OCI-LY7 (cell line): Measurements from ENCODE around the gene CDYL. TPM values are rescaled to one million over a fixed set of nuclear protein-coding genes. Genes with fewer than 3 reads are reported as not detected.

Experiments
- BruUV-seq: library from RNA; stranded (reverse); fragments of 400-500 nt; replicated peaks from 2 replicates; lab custom pipeline; 2021; lab: Mats Ljungman, UMichigan
- CTCF ChIA-PET: fragments of 300-600 bp; sonication (Branson Sonifier 250); formaldehyde crosslinking; loops from one replicate; lab custom pipeline; 2022; ENCODE audit warnings: antibody characterized with exemption; ENCODE audit not compliant: unreplicated experiment; lab: Charles Lee
- POLR2A ChIA-PET: fragments of 300-600 bp; sonication (Branson Sonifier 250); formaldehyde crosslinking; loops from one replicate; lab custom pipeline; 2022; ENCODE audit warnings: antibody characterized with exemption; lab: Charles Lee
- DNase-seq: peaks from one replicate; pipeline ENCODE4 v3.0.0-alpha.2; 2015; ENCODE audit warnings: low spot score
- H2AFZ ChIP-seq: fragments of 200-600 bp; sonication (generic), shearing (Covaris generic); 2 replicates; pipeline ENCODE4 v1.6.1; 2014; ENCODE audit warnings: mild to moderate bottlenecking, antibody characterized with exemption, low read length, moderate library complexity
- H3K27ac ChIP-seq: fragments of 200-600 bp; sonication (generic); 2 replicates; pipeline ENCODE4 v1.5.1; 2014; ENCODE audit warnings: mixed run types, low read depth, mild to moderate bottlenecking, moderate library complexity, low read length, inconsistent platforms; ENCODE audit not compliant: poor library complexity, severe bottlenecking
- H3K36me3 ChIP-seq: fragments of 200-600 bp; sonication (generic); 2 replicates; pipeline ENCODE4 v1.6.1; 2014; ENCODE audit warnings: mild to moderate bottlenecking, antibody characterized with exemption, low read length, moderate library complexity, mixed read lengths; ENCODE audit not compliant: insufficient read depth
- H3K4me1 ChIP-seq: fragments of 200-600 bp; sonication (generic); 2 replicates; pipeline ENCODE4 v1.5.1; 2014; ENCODE audit warnings: mild to moderate bottlenecking, low read length; ENCODE audit not compliant: insufficient read depth, poor library complexity, severe bottlenecking
- H3K4me2 ChIP-seq: fragments of 200-600 bp; sonication (generic); 2 replicates; pipeline ENCODE4 v1.6.1; 2014; ENCODE audit warnings: mild to moderate bottlenecking, low read length
- H3K4me3 ChIP-seq: fragments of 200-600 bp; sonication (generic); 2 replicates; pipeline ENCODE4 v1.5.1; 2014; ENCODE audit warnings: mild to moderate bottlenecking, low read depth, low read length; ENCODE audit not compliant: poor library complexity, severe bottlenecking
- H3K79me2 ChIP-seq: fragments of 200-600 bp; sonication (generic); 2 replicates; pipeline ENCODE4 v1.6.1; 2016; ENCODE audit warnings: low read depth, mild to moderate bottlenecking, low read length, moderate library complexity, mixed read lengths; ENCODE audit not compliant: insufficient read depth
- H3K9me2 ChIP-seq: fragments of 200-600 bp; sonication (generic); 2 replicates; pipeline ENCODE4 v1.6.1; 2016; ENCODE audit warnings: mild to moderate bottlenecking, low read length, mixed read lengths; ENCODE audit not compliant: insufficient read depth
- H3K9me3 ChIP-seq: fragments of 200-600 bp; sonication (generic); 2 replicates; pipeline ENCODE4 v1.6.1; 2014; ENCODE audit warnings: mild to moderate bottlenecking, mixed run types, low read length, mixed read lengths
- H4K20me1 ChIP-seq: fragments of 200-600 bp; sonication (generic); 2 replicates; pipeline ENCODE4 v1.6.1; 2014; ENCODE audit warnings: mild to moderate bottlenecking, antibody characterized with exemption, low read length, moderate library complexity, mixed read lengths; ENCODE audit not compliant: insufficient read depth
- CTCF ChIP-seq: fragments of 200-600 bp; sonication (generic); conservative IDR thresholded peaks from 2 replicates; pipeline ENCODE4 v1.5.1; 2014; ENCODE audit warnings: mild to moderate bottlenecking, antibody characterized with exemption, low read length, moderate library complexity, mixed read lengths
- EZH2phosphoT487 ChIP-seq: fragments of 200-600 bp; sonication (generic); IDR thresholded peaks from 2 replicates; pipeline ENCODE4 v1.6.1; 2018; ENCODE audit warnings: low read depth, borderline replicate concordance, mild to moderate bottlenecking, mixed run types, antibody characterized with exemption, low read length, moderate library complexity, mixed read lengths
- intact Hi-C: fragments of 100-400 bp; cut with micrococcal nuclease; formaldehyde crosslinking; loops from one replicate; pipeline ENCODE4 v1.10.0; 2022; ENCODE audit not compliant: unreplicated experiment
- total RNA-seq, 2 experiments: library from RNA; depleted of rRNA in 1 of 2; stranded (reverse); fragments of >200 nt in 1 of 2; shearing (Covaris generic) in 1 of 2; gene quantifications; 2 replicates each; pipeline ENCODE4 v1.2.3, GENCODE V29; 2014 to 2022

CDYL gene
- total RNA-seq, 2 experiments from 2014 or later, result 33.6 to 76.4 TPM

- POLR2A ChIA-PET, result interaction anchor here (0.6 to 2.2 kb wide), 8 partner anchors 9 to 203 kb away, joined by 3 to 11 read pairs (median 4); no protein-coding TSS in a partner anchor
- TF ChIP-seq EZH2phosphoT487 (no peak), CTCF (no peak)
- CTCF ChIA-PET, result interaction anchor here (1.0 to 1.5 kb wide), 2 partner anchors 11 to 139 kb away, joined by 3 read pairs; no protein-coding TSS in a partner anchor
- Histone ChIP-seq H3K4me2 (peak overlapping the region; percentile 57), H3K4me3 (peak overlapping the region; percentile 27), H2AFZ (no peak overlapping the region), H3K9me2 (no peaks in the 10 kb centered on the region), H3K79me2 (peaks cover 83% of the 10 kb centered on the region), H3K27ac (no peak overlapping the region), H3K36me3 (no peaks in the 10 kb centered on the region; the same call in 1 of the 2 replicates), H4K20me1 (peaks cover 56% of the 10 kb centered on the region), H3K4me1 (peaks cover 24% of the 10 kb centered on the region), H3K9me3 (no peaks in the 10 kb centered on the region)
- intact Hi-C loops, result loop anchor here (10.0 kb wide), 2 partner anchors 654 to 1796 kb away; partner anchors contain the start of genes ECI2 and LY86
- DNase-seq, result no peak
- BruUV-seq, result no TSS peak
Observed at GRCh38 chr6:4788482-4788881, 12.3 kb downstream of the CDYL start.

GRCh38 chr6:4788953-4789584, 12.9 kb downstream of the CDYL start:
- POLR2A ChIA-PET, result interaction anchor here (0.6 to 2.2 kb wide), 13 partner anchors 8 to 203 kb away, joined by 3 to 11 read pairs (median 4); no protein-coding TSS in a partner anchor

More at GRCh38 chr6:4788953-4789584, 12.9 kb downstream of the CDYL start:
- no TSS peak for BruUV-seq
- CTCF ChIA-PET, result interaction anchor here (0.8 to 1.6 kb wide), 5 partner anchors 10 to 138 kb away, joined by 3 to 8 read pairs (median 3); no protein-coding TSS in a partner anchor
- Histone ChIP-seq H3K4me2 (peak overlapping the region; percentile 57), H3K9me2 (no peaks in the 10 kb centered on the region), H3K9me3 (no peaks in the 10 kb centered on the region), H3K4me1 (peaks cover 24% of the 10 kb centered on the region), H4K20me1 (peaks cover 50% of the 10 kb centered on the region), H2AFZ (no peak overlapping the region), H3K36me3 (no peaks in the 10 kb centered on the region), H3K4me3 (peak overlapping the region; percentile 27), H3K27ac (peak overlapping the region; percentile 33), H3K79me2 (peaks cover 83% of the 10 kb centered on the region)
- no peak for TF ChIP-seq EZH2phosphoT487
- peak; percentile 60 for TF ChIP-seq CTCF
- peak; percentile 79 for DNase-seq
- intact Hi-C loops, result loop anchor here (10.0 kb wide), 2 partner anchors 654 to 1796 kb away; partner anchors contain the start of genes ECI2 and LY86
